NCI-H1105 treated with DMSO at 0.1 percent for 48 hours (cell line): ENCODE results near the gene TMA7.
A peak's percentile ranks its signal among the peaks of the same experiment; 100 is the strongest.
"Not testable (repeated sequence)": the region's sequence is repeated elsewhere in the genome, so short reads cannot be mapped to it uniquely, and the experiment has no call there.

Experiments used
- DNase-seq: peaks from one replicate; lab custom pipeline; 2025; lab: John Stamatoyannopoulos, UW

Gene TMA7

GRCh38 chr3:48439820-48440589 lies at the start of gene TMA7, which contains the start of gene CCDC51:
Gene TMA7 (plus strand): TSS chr3:48440257. CDS start chr3:48440297, 40 bp downstream.
Gene CCDC51 (minus strand): TSS chr3:48440119. CDS start chr3:48435128, 4,991 bp downstream.
- DNase-seq = peak; percentile 91

GRCh38 chr3:48394391-48394790 lies 45.7 kb upstream of the TMA7 start:
- no peak for DNase-seq

DNA sequence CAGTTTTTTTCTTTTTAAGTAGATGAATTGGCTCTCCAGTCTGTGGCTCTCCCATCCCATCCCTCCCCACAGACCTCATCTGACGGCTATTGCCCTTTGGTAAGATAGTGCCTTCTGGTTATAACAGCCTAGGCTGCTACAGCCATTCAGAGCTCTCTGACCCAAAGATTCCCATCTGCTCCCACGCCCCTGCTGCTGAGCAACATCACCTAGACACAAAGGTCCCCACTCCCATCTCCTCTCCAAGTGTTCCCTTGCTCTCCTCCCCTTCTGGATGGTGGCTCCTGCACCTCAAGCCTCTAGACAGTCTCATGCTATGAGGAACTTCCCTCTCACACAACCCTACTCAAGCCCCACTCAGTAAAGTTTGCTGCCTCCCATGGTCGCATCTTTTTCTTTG lies 44.3 kb upstream of the TMA7 start:
- DNase-seq = no peak

DNA sequence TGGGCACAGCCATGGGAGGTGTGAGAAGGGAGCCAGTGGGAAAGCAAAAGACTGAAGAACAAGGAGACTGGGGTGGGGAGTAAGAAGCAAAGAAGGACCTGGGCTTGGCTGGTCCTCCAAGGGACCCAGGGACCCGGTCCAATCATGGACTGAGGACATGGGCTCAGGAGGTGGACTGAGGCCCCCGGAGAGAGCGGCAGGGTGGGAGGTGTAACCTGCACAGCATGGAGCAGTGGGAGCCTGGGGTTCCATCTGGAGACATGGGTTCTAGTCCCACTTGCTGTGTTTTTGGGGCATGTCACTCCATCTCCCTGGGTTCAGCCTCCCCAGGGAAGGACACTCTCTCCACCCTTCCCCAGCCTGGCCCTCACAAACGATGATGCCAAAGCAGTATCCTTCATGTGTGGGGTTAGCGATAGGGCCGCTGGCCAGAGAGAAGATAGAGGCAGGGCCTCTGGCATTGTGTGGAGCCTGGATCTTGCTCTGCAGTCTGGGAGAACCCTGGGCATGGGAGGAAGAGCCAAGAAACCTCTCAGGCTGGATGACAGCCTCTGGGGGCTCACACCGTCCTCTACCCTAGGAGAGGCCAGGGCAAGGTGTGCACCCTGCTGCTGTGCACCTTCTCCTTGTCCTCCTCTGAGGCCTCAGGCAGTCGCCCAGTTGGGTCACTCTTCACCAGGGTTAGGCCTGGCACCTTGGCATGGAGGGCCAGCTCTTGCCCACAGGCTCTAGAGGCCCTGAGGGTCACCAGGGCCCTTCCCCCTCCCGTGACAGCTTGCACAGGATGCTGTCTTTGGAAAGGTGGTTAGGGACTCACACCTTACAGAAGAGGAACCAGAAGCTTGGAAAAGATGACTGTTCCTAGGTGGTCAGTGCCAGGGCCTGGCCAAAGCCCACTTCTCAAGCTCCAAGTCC lies 42.0 kb upstream of the TMA7 start:
- DNase-seq = no peak

GRCh38 chr3:48398701-48399386 lies 41.2 kb upstream of the TMA7 start:
- no peak for DNase-seq

DNA sequence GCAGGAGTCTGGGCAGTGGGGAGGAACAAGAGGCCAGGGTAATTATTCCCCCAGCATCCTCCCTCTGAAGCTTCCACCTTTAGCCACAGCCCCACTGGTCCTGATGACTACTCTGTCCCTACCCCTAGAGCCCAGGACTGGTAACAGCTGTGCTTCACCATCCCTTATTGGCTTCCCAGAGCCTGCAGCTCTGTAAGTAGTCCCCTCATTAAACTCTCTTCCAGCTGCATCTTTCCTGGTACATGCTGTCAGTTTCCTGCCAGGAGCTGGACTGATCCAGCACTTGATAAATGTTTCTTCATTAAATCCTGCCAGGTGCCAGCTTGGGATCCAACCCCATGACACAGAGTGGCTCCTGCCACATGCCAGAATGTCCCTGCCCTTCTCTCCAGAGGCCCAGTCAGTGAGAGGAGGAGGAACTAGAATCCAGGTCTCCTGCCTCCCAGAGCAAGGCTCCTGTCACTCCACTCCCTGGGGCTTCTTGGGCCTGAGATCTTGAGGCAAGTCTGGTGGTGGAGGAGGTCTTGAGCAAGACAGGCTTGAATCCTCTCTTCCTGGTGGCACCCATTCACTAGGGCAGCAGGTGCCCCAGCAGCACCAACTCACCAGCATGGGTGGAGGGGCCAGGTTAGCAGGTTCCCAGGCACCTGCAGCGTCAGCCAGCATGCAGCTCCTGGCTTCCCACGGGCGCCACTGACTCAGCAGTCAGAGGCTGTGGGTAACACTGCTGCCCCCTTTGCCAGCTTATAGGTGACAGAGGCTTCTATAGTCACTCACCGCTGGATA lies 40.5 kb upstream of the TMA7 start:
- DNase-seq = peak; percentile 5

DNA sequence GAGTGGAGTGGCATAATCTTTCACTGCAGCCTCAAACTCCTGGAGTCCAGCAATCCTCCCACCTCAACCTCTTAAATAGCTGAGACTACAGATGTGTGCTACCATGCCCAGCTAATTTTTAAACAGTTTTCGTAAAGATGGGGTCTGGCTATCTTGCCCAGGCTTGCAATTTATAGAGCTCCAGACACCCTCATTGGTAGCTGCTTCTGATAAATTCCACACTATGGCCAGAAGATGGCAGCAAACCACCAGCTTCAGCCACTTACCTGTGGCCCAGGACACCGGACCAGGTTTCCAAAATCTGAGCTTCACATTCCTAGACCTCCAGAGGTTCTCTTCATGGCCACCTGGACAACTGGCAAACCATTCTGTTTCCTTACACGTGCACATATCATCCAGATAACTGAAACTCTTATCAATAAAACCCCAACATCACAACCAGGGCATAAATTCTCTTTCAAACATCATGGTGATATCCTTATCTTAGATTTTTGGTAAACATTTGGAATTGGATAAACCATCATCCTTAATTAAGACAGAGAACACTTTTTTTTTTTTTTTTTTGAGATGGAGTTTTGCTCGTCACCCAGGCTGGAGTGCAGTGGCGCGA lies 39.1 kb upstream of the TMA7 start:
- peak; percentile 24 for DNase-seq

DNA sequence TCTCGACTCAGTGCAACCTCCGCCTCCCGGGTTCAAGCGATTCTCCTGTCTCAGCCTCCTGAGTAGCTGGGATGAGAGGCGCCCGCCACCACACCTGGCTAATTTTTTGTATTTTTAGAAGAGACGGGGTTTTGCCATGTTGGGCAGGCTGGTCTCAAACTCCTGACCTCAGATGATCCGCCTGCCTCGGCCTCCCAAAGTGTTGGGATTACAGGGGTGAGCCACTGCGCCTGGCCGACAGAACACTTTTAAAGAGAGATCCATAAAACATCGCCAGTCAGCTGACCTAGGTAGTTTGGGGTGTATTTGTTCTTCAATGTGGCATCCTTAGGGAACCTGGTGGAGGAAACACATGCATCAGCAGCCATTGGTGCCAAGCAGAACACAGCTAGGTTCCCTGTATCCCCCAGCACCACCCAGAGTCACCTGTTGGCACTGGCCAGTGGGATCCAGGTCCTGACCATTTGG lies 38.6 kb upstream of the TMA7 start:
- DNase-seq = not testable (repeated sequence)

DNA sequence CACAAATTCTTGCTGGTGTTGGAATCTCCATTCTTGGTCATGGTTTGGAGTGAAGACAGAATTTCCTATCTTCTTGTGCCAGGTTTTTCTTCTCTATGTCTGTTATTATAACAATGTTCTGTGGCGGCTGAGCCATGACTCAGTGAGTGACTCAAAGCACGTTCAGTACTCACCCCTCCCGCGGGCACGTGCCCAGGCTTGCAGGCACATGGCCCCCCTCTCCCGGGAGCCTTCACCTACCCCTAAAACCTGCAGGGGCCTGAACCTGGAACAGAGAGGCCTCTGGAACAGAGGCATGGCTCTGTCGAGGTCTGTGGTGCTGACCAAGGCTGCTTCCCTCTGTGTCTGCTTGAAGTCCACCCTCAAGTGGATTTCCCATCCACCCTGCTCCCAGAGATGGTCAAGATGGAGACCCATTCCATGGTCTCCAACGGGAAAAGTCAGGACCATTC lies 37.8 kb upstream of the TMA7 start:
- no peak for DNase-seq

DNA sequence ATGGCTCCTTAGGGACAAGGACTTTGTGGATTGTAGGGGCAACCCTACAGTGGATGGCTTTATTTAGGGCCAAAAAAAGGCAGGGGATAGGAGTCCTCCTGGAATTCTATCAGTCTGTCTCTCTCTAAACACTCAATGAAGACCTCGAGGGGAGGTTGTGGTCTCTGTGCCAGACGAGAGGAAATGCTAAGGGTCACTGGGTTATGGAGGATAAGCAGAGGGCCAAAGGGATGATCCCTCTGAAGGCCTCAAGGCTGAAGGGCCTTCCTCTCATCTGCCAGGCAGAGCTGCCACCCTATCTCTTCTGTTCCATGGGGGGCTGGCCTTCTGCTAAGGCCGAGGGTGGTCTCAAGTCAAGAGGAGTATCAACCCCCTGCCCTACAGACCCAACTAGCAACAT lies 37.1 kb upstream of the TMA7 start:
- DNase-seq = no peak

DNA sequence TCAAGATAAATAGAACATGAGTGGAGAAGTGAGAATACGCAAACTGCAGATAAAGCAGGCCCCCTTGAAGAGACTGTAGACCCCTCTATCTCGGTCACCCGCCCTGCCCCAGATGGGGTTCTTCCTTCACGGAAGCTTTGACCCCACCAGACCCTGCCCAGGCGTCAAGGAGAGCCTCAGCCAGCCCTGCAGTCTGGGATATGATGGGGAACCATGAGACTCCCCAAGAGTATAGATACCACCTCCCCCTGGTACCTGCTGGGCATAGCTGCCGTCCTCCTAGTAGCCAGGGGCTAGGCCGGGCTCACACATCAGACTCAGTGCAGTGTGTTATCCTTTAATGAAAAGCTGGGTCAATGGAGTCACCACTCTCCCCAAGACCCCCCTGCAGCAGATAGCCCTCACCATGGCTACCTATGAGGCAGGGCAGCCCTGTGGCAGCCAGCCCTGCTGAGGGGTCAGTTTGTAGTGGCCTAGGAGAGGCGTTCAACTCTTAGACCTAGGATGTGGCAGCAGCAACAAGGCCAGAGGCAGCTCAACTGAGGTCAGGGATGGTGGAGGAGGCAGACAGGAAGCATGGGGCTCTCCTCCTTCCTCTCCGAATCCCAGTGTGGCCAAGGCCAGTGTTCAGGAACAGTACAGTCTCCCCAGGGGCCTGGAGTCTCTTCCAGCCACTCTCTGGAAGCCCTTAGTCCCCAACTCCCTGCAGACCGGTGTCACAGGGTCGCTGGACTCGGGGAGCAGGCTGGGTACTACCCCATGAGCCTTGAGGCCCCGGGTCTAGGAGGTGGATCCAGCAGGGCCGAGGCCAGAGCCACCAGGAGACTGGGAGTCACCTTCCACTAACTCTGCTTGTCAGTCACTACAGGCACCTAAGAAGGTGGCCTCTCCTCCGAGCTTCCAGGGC lies 36.3 kb upstream of the TMA7 start:
- no peak for DNase-seq

- no peak for DNase-seq
Measured at GRCh38 chr3:48404440-48405342, 35.4 kb upstream of the TMA7 start.

DNA sequence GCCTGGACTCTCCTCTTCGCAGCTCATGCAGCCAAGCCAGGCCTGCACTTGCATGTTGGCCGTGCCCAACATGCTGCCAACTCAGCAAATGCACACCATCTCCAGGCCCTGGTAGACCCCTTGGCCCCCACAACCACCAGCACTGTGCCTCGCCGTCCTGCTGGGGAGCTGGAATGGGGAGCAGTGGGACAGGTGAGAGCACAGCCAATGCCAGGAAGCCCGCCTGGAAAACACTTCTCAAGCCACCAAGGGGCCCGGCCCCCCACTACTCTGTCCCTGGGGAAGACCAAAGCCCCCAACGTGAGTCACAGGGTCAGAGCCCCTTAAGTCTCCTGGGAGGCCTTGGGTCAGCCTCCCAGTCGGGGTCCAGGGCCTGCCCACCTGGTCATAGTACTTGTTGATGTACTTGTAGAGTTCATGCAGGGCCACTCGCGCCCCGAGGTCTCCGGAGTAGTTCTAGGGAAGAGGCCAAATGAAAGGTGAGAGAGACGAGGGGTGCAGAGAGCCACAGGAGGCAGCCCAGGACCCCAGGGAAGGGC lies 34.6 kb upstream of the TMA7 start:
- DNase-seq = no peak

GRCh38 chr3:48405971-48406370 lies 34.1 kb upstream of the TMA7 start:
- no peak for DNase-seq

DNA sequence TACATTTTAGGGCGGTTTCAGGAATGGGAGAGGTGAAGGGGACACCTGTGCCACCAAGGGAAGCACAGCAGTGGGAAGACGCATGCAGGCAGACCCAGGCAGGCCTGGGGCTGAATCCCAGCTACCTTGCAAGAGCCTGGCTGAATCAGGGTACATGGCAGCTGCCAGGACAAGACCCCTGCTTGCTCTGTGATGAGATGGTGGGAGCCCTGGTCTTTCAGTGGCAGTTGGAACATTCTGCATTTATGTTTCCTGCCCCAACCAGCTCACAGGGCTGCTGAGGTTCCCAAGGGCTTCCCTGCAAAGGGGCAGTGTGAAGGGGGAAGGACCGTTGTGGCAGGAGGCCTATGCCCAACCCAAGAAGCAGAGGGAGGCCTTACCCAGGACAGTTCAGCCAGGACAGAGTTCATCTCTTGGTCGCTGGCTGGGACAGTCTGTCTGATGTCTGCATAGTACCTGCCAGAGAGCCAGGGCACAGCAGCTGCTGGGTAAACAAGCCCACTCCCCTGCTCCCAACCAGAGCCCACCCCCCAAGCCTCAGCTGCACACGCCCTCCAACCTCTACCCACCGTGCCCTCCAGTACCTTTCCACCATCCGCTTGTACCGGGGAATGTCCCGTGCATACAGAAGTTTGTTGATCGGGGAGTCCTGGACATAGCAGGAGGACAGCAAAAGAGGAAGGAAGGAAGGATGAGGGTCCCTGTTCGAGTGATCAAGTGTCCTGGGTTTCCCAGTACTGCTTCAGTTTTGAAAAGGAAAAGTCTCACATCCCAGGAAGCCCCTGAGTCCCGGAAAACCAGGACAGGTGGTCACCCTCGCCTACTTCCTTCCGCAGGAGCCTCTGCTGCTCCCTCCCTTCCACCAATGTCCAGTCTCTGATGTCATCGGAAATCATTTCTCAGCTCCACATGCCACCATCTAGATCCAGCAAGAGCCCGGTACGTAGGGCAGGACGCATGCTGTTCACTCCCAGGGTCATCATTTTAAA lies 33.3 kb upstream of the TMA7 start:
- DNase-seq = no peak

- no peak for DNase-seq
Measured at GRCh38 chr3:48407542-48408099, 32.4 kb upstream of the TMA7 start.

DNA sequence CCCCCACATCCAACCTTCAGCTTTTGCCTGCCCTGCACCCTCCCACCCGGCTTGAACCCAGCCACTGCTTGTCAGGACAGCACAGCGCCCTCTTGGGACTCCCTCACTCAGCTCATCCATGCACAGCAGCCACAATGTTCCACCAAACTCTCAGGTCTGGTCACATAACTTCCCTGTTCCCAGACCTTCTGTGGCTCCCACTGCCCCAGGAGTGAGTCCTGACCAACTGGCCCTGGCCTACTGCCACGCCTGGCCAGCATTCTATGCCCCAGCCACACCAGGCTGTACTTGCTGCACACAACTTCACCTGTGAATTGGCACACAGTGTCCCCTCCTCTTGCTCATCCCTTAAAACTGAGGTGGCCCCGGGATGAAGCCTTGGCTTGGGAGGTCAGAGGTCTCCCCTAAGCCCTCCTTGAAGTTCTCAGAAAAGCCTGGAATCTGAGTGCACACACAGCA lies 31.2 kb upstream of the TMA7 start:
- DNase-seq = no peak
